GM12878 (cell line): ENCODE measurements around the gene AFAP1. TPM values are rescaled to one million over a fixed set of nuclear protein-coding genes. Genes with fewer than 3 reads are reported as not detected.

Experiments used
- ATAC-seq: fragments of 200-7000 bp; cut with Tn5 transposase; 3 replicates; pipeline ENCODE4 v1.9.1; 2020; ENCODE audit warnings: mild to moderate bottlenecking, moderate library complexity
- BruUV-seq: library from RNA; stranded (reverse); fragments of 400-500 nt; replicated peaks from 2 replicates; lab custom pipeline; 2021; lab: Mats Ljungman, UMichigan
- CTCF ChIA-PET: fragments of 300-600 bp; sonication (Branson Sonifier 250); formaldehyde crosslinking; extraction: SDS; loops from one replicate; lab custom pipeline; 2021; ENCODE audit warnings: inconsistent platforms; lab: Yijun Ruan, JAX
- POLR2A ChIA-PET: fragments of 350-600 bp; formaldehyde crosslinking; extraction: SDS; loops from one replicate; lab custom pipeline; 2021; ENCODE audit warnings: inconsistent platforms; lab: Charles Lee
- RAD21 ChIA-PET: fragments of 300-600 bp; sonication (Branson Sonifier 250); formaldehyde crosslinking; loops from one replicate; lab custom pipeline; 2023; ENCODE audit warnings: antibody characterized with exemption; ENCODE audit not compliant: unreplicated experiment; lab: Charles Lee
- SMC1A ChIA-PET: fragments of 300-600 bp; sonication (Branson Sonifier 250); formaldehyde crosslinking; loops from one replicate; lab custom pipeline; 2023; ENCODE audit not compliant: unreplicated experiment, uncharacterized antibody; lab: Charles Lee
- DNase-seq: peaks from one replicate; pipeline ENCODE4 v3.0.0-alpha.2; 2011; ENCODE audit warnings: low read depth, low spot score
- FAIRE-seq: peaks from 3 replicates; lab custom pipeline; 2011; peaks lifted over from hg19 to GRCh38; lab: Jason Lieb, UNC
- H2AFZ ChIP-seq: 2 replicates; pipeline ENCODE4 v1.6.0; 2011; ENCODE audit warnings: low read depth, low read length, control low read depth; ENCODE audit not compliant: control insufficient read depth
- H3K27ac ChIP-seq: 2 replicates; pipeline ENCODE4 v1.5.1; 2011; ENCODE audit warnings: control low read depth; ENCODE audit not compliant: control insufficient read depth, insufficient read depth
- H3K27me3 ChIP-seq, 2 experiments: replicated peaks in 1 of 2; 2 replicates each; pipeline versions ENCODE4 v1.6.0 to v1.6.1; 2011; ENCODE audit warnings: low read length in 1 of 2; ENCODE audit not compliant: control insufficient read depth in 2 of 2, insufficient read depth in 2 of 2
- H3K36me3 ChIP-seq, 2 experiments: 2 replicates each; pipeline ENCODE4 v1.5.1; 2011; ENCODE audit warnings: low read length in 1 of 2; ENCODE audit not compliant: control insufficient read depth in 2 of 2, insufficient read depth in 2 of 2
- H3K4me1 ChIP-seq: 2 replicates; pipeline ENCODE4 v1.6.1; 2011; ENCODE audit warnings: mild to moderate bottlenecking, low read length, moderate library complexity, mixed read lengths; ENCODE audit not compliant: control insufficient read depth, insufficient read depth
- H3K4me2 ChIP-seq: 2 replicates; pipeline ENCODE4 v1.6.0; 2011; ENCODE audit warnings: control low read depth; ENCODE audit not compliant: control insufficient read depth, insufficient read depth
- H3K4me3 ChIP-seq: fragments of 200-600 bp; sonication (generic); 2 replicates; pipeline ENCODE4 v1.5.1; 2016
- H3K79me2 ChIP-seq: 2 replicates; pipeline ENCODE4 v1.6.0; 2011; ENCODE audit warnings: low read length; ENCODE audit not compliant: control insufficient read depth, insufficient read depth
- H3K9ac ChIP-seq: 2 replicates; pipeline ENCODE4 v1.8.0; 2011; ENCODE audit warnings: low read length, control low read depth, mixed read lengths; ENCODE audit not compliant: control insufficient read depth, insufficient read depth
- H3K9me3 ChIP-seq: replicated peaks from 3 replicates; pipeline ENCODE4 v1.5.1; 2011; ENCODE audit warnings: mild to moderate bottlenecking, low read length; ENCODE audit not compliant: control insufficient read depth, insufficient read depth
- H4K20me1 ChIP-seq: 2 replicates; pipeline ENCODE4 v1.6.0; 2011; ENCODE audit not compliant: control insufficient read depth, insufficient read depth
- IKZF1 ChIP-seq: fragments of 450-650 bp; conservative IDR thresholded peaks from 2 replicates; pipeline ENCODE4 v1.6.1; 2017; ENCODE audit warnings: antibody characterized with exemption, mild to moderate bottlenecking
- LARP7 ChIP-seq: fragments of 450-650 bp; IDR thresholded peaks from 2 replicates; pipeline ENCODE4 v1.6.1; 2017; ENCODE audit warnings: mild to moderate bottlenecking
- TCF3 ChIP-seq: IDR thresholded peaks from 2 replicates; pipeline ENCODE4 v1.6.1; 2012; ENCODE audit warnings: low read depth, mild to moderate bottlenecking, low read length, borderline replicate concordance; ENCODE audit not compliant: insufficient read depth
- WGBS: methylation state at CpG from one replicate; pipeline ENCODE4 v1.1.6; 2016; ENCODE audit warnings: low lambda C conversion rate; ENCODE audit not compliant: insufficient replicate concordance, insufficient coverage; ENCODE audit errors: missing lambda C conversion rate; 5-methylcytosine and 5-hydroxymethylcytosine counted together
- in situ Hi-C: fragments of 300-500 bp; cut with MboI; formaldehyde crosslinking; loops from 9 replicates; pipeline ENCODE4 v1.14.3; 2018; ENCODE audit warnings: mixed read lengths
- intact Hi-C: fragments of 100-400 bp; cut with micrococcal nuclease; formaldehyde crosslinking; loops from one replicate; pipeline ENCODE4 v1.14.2; 2022; ENCODE audit not compliant: unreplicated experiment
- polyA plus RNA-seq, 11 experiments: library from polyadenylated mRNA; depleted of rRNA in 4 of 11; unstranded in 6 of 11; stranded (reverse) in 5 of 11; fragments of >200 nt; fragmentation: Nextera tagmentation in 4 of 11; fragmentation: Illumina TruSeq in 1 of 11; extraction: Ambion mirVana in 4 of 11; extraction: Trizol in 1 of 11; gene quantifications; 1 replicate in 1 of 11; 2 replicates in 10 of 11; pipeline versions ENCODE4 v1.2.1 to v1.2.3, GENCODE V29; 2011 to 2016; ENCODE audit warnings: inconsistent platforms in 2 of 11, missing spikeins in 2 of 11, low read depth in 1 of 11
- total RNA-seq, 4 experiments: library from RNA; depleted of rRNA in 3 of 4; stranded (reverse); fragments of >200 nt in 3 of 4; fragmentation: Illumina TruSeq in 1 of 4; extraction: Trizol in 1 of 4; gene quantifications; 2 replicates each; pipeline versions ENCODE4 v1.2.1 to v1.2.3, GENCODE V29; 2013 to 2021
- TF ChIP-seq, protein P1 (sequence below): IDR thresholded peaks from 2 replicates; pipeline ENCODE4 v1.6.1; 2012; ENCODE audit warnings: mild to moderate bottlenecking, low read depth, low read length
- TF ChIP-seq, protein P2 (sequence below): IDR thresholded peaks from 2 replicates; pipeline ENCODE4 v1.6.1; 2011; ENCODE audit warnings: borderline replicate concordance, low read depth, mild to moderate bottlenecking, moderate library complexity, mixed read lengths, low read length; ENCODE audit not compliant: insufficient read depth; ENCODE audit errors: extremely low read length

Gene AFAP1
- total and polyA plus RNA-seq, 10 of the 15 experiments (the other 5 are each of a cell fraction or from before 2014, with no cell fraction given) = 0.02 to 0.23 (median 0.09) TPM; not detected in 1

DNA sequence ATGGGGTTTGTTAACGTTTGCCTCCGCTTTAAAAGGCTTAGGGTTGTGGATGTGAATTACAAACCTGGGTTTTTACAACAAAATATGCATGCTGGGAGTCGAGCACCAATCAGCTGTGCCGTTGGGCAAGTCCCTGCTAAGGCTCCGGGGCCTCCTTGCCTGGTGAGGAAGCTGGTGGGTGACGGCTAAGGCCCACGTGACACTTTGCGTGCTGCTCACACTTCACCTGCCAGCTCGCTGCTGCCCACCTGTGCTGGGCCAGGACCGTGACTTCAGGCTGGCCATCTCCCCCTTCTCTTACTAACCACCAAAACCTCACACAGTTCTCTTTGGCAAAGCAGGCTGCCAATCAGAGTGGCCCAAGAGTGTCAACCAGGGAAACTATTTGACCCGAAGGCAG is 178.3 kb downstream of the AFAP1 start:
- no peaks in the 10 kb centered on the region for H3K9me3 ChIP-seq
- H3K4me3 ChIP-seq = no peak overlapping the region
- CTCF ChIA-PET = interaction anchor here (1.0 to 2.6 kb wide), 5 partner anchors 17 to 228 kb away, joined by 4 to 27 read pairs (median 6); no protein-coding TSS in a partner anchor
- H3K27me3 ChIP-seq = peaks cover 0 to 2% of the 10 kb centered on the region in 2 experiments; a peak in 2 of 4 replicates
- intact Hi-C loops (loop anchor here (1.0 to 5.0 kb wide), 2 partner anchors 41 to 226 kb away; no protein-coding TSS in a partner anchor), in situ Hi-C loops (no loop called here)
- SMC1A ChIA-PET = interaction anchor here (1.4 kb wide), 1 partner anchor 41 kb away, joined by 7 read pairs; no protein-coding TSS in a partner anchor
- BruUV-seq = no TSS peak
- ATAC-seq (peak; percentile 15; the same call in 2 of the 3 replicates), FAIRE-seq (no peak), DNase-seq (no peak)
- H2AFZ ChIP-seq = no peak overlapping the region
- no peak overlapping the region for H3K4me2 ChIP-seq
- H4K20me1 ChIP-seq = no peaks in the 10 kb centered on the region
- WGBS = 44% methylated on average over 11 of the region's 11 CpGs
- H3K27ac ChIP-seq = no peak overlapping the region
- no peaks in the 10 kb centered on the region for H3K79me2 ChIP-seq
- H3K9ac ChIP-seq = no peak overlapping the region
- POLR2A ChIA-PET = no interaction called here
- RAD21 ChIA-PET = interaction anchor here (1.1 to 2.2 kb wide), 2 partner anchors 41 to 45 kb away, joined by 4 to 14 read pairs; no protein-coding TSS in a partner anchor
- H3K36me3 ChIP-seq = no peaks in the 10 kb centered on the region
- H3K4me1 ChIP-seq = peaks cover 4% of the 10 kb centered on the region; the same call in 1 of the 2 replicates
- TF ChIP-seq IKZF1 (no peak), LARP7 (no peak), TCF3 (no peak)
- TF ChIP-seq, protein P1, sequence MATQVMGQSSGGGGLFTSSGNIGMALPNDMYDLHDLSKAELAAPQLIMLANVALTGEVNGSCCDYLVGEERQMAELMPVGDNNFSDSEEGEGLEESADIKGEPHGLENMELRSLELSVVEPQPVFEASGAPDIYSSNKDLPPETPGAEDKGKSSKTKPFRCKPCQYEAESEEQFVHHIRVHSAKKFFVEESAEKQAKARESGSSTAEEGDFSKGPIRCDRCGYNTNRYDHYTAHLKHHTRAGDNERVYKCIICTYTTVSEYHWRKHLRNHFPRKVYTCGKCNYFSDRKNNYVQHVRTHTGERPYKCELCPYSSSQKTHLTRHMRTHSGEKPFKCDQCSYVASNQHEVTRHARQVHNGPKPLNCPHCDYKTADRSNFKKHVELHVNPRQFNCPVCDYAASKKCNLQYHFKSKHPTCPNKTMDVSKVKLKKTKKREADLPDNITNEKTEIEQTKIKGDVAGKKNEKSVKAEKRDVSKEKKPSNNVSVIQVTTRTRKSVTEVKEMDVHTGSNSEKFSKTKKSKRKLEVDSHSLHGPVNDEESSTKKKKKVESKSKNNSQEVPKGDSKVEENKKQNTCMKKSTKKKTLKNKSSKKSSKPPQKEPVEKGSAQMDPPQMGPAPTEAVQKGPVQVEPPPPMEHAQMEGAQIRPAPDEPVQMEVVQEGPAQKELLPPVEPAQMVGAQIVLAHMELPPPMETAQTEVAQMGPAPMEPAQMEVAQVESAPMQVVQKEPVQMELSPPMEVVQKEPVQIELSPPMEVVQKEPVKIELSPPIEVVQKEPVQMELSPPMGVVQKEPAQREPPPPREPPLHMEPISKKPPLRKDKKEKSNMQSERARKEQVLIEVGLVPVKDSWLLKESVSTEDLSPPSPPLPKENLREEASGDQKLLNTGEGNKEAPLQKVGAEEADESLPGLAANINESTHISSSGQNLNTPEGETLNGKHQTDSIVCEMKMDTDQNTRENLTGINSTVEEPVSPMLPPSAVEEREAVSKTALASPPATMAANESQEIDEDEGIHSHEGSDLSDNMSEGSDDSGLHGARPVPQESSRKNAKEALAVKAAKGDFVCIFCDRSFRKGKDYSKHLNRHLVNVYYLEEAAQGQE = no peak
- TF ChIP-seq, protein P2, sequence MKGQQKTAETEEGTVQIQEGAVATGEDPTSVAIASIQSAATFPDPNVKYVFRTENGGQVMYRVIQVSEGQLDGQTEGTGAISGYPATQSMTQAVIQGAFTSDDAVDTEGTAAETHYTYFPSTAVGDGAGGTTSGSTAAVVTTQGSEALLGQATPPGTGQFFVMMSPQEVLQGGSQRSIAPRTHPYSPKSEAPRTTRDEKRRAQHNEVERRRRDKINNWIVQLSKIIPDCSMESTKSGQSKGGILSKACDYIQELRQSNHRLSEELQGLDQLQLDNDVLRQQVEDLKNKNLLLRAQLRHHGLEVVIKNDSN = peak; percentile 2
